ENCODE data around the gene PCP4.

Gene PCP4

GRCh38 chr21:39924577-39925308, 57.5 kb downstream of the PCP4 start:
- DNase-seq (ENCODE audit: low read depth) = no peak

- no peak for DNase-seq (ENCODE audit: low read depth)
Measured at GRCh38 chr21:39927304-39927886, 60.2 kb downstream of the PCP4 start.

- DNase-seq (ENCODE audit: low read depth) = no peak
Measured at GRCh38 chr21:39932335-39932734, 65.1 kb downstream of the PCP4 start.

GRCh38 chr21:39934895-39935294, 67.7 kb downstream of the PCP4 start:
- no peak for DNase-seq (ENCODE audit: low read depth)

GRCh38 chr21:39935716-39936115, 68.5 kb downstream of the PCP4 start:
- no peak for DNase-seq (ENCODE audit: low read depth)

GRCh38 chr21:39938086-39938625, 70.9 kb downstream of the PCP4 start:
- DNase-seq (ENCODE audit: low read depth) = no peak

GRCh38 chr21:39946199-39946598, 79.0 kb downstream of the PCP4 start:
- no peak for DNase-seq (ENCODE audit: low read depth)

GRCh38 chr21:39947031-39947430, 79.8 kb downstream of the PCP4 start:
- DNase-seq (ENCODE audit: low read depth) = no peak

GRCh38 chr21:39951183-39952101, 84.2 kb downstream of the PCP4 start:
- no peak for DNase-seq (ENCODE audit: low read depth)

GRCh38 chr21:39952265-39952664, 85.0 kb downstream of the PCP4 start:
- no peak for DNase-seq (ENCODE audit: low read depth)

- DNase-seq (ENCODE audit: low read depth) = no peak
Measured at GRCh38 chr21:39954570-39954969, 87.3 kb downstream of the PCP4 start.

- DNase-seq (ENCODE audit: low read depth) = no peak
Measured at GRCh38 chr21:39955326-39955725, 88.1 kb downstream of the PCP4 start.

- DNase-seq (ENCODE audit: low read depth) = no peak
Measured at GRCh38 chr21:39956586-39956985, 89.3 kb downstream of the PCP4 start.

- DNase-seq (ENCODE audit: low read depth) = no peak
Measured at GRCh38 chr21:39958731-39959130, 91.5 kb downstream of the PCP4 start.

- no peak for DNase-seq (ENCODE audit: low read depth)
Measured at GRCh38 chr21:39961251-39961650, 94.0 kb downstream of the PCP4 start.

- DNase-seq (ENCODE audit: low read depth) = no peak
Measured at GRCh38 chr21:39965026-39965425, 97.8 kb downstream of the PCP4 start.

GRCh38 chr21:39966786-39967185, 99.5 kb downstream of the PCP4 start:
- no peak for DNase-seq (ENCODE audit: low read depth)

GRCh38 chr21:39968010-39968409, 100.8 kb downstream of the PCP4 start:
- no peak for DNase-seq (ENCODE audit: low read depth)

GRCh38 chr21:39969691-39970364, 102.6 kb downstream of the PCP4 start:
- no peak for DNase-seq (ENCODE audit: low read depth)

- DNase-seq (ENCODE audit: low read depth) = no peak
Measured at GRCh38 chr21:39971956-39972355, 104.7 kb downstream of the PCP4 start.

GRCh38 chr21:39972471-39972870, 105.2 kb downstream of the PCP4 start:
- DNase-seq (ENCODE audit: low read depth) = no peak

Measured in stimulated activated CD8-positive, alpha-beta memory T cell treated with anti-CD3 and anti-CD28 coated beads, Interleukin-15, amount 100 ng/mL, for 24 hours (primary cell).